AG09309 (cell line): ENCODE data around the gene GNAZ.

Experiments used
- DNase-seq: peaks from one replicate; pipeline ENCODE4 v3.0.0-alpha.2; 2010; ENCODE audit warnings: low read depth
- H3K4me3 ChIP-seq: 2 replicates; pipeline ENCODE4 v1.5.1; 2011; ENCODE audit warnings: mild to moderate bottlenecking, low read depth, low read length, moderate library complexity; ENCODE audit not compliant: control insufficient read depth
- TF ChIP-seq, protein P1 (sequence below): IDR thresholded peaks from 2 replicates; pipeline ENCODE4 v1.5.1; 2011; ENCODE audit warnings: mild to moderate bottlenecking, low read depth, low read length, inconsistent platforms; ENCODE audit not compliant: insufficient read depth, control insufficient read depth; ENCODE audit errors: missing control alignments

Gene GNAZ

DNA sequence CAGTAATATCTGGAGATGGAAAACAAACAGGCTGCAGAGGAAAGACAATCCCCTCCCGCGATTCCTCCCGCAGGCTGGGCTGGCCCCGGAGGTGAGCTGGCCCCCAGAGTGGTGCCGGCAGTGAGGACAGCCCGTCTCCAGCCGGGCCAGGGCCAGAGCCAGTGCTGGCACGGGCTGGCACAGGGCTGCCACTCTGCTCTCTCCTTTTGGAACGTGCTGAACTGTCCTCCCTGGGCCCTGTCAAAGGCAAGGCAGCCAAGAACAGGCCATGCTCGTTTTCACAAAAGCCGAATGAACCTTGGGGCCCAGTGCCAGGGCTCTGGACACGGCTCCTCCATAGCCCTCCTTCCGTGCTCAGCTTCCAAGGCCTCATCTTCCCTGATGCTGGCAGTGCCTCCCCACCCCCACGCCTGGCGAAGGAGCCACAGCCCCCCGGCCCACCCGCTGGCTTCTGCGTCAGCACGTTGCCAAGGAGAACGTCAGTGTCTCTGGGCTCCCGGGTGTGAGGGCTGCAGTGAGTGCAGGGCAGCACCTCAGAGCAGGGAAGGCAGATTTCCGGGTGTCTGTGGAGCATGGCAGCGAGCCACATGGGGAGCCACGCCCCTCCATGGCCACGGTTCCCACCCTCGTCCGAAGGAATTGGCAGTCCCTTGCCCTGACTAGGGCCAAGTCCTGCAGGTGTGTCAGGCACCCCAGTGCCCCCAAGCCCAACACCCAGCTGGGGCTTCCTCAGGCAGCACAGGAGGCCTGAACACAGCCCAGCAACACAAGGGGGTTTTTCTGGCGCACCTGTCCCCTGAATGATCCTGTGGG, 28.6 kb downstream of the GNAZ start:
- TF ChIP-seq, protein P1, sequence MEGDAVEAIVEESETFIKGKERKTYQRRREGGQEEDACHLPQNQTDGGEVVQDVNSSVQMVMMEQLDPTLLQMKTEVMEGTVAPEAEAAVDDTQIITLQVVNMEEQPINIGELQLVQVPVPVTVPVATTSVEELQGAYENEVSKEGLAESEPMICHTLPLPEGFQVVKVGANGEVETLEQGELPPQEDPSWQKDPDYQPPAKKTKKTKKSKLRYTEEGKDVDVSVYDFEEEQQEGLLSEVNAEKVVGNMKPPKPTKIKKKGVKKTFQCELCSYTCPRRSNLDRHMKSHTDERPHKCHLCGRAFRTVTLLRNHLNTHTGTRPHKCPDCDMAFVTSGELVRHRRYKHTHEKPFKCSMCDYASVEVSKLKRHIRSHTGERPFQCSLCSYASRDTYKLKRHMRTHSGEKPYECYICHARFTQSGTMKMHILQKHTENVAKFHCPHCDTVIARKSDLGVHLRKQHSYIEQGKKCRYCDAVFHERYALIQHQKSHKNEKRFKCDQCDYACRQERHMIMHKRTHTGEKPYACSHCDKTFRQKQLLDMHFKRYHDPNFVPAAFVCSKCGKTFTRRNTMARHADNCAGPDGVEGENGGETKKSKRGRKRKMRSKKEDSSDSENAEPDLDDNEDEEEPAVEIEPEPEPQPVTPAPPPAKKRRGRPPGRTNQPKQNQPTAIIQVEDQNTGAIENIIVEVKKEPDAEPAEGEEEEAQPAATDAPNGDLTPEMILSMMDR, result no peak
- DNase-seq, result no peak
- H3K4me3 ChIP-seq, result no peak overlapping the region

GRCh38 chr22:23099531-23099804, 29.1 kb downstream of the GNAZ start:
- H3K4me3 ChIP-seq, result no peak overlapping the region
- TF ChIP-seq, protein P1, result no peak
- DNase-seq, result no peak

DNA sequence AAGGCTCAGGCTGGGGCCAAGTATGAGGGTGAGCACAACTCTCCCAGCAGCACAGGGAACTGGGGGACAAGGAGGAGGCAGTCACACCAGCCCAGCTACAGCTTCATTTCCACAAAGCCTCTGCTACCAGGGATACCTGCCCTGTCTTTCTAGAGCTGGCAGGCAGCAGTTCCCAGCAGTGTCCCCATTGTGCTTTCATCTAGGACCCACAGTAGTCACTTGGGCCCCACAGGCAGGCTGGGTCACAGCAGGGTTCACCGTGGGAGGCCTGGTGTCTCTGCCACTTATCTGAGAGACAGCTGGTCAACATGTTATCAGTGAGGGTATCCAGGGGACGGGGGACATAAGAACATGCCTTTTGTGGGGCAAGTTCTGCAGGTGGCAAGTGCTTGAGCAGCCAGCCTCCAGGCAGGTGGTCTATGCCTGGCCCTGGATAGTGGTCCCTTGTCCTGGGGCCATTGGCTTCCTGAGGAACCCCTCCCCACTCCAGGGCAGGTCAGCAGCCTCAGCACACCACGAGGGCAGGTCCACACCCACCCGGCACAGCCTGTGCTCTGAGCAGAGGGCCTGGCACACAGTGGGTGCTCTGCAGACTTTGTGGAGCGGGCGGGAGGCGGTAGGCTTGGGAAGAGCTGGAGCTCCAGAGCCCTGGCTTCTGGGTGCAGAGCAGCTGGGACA, 29.9 kb downstream of the GNAZ start:
- no peak overlapping the region for H3K4me3 ChIP-seq
- TF ChIP-seq, protein P1, result no peak
- DNase-seq, result no peak

DNA sequence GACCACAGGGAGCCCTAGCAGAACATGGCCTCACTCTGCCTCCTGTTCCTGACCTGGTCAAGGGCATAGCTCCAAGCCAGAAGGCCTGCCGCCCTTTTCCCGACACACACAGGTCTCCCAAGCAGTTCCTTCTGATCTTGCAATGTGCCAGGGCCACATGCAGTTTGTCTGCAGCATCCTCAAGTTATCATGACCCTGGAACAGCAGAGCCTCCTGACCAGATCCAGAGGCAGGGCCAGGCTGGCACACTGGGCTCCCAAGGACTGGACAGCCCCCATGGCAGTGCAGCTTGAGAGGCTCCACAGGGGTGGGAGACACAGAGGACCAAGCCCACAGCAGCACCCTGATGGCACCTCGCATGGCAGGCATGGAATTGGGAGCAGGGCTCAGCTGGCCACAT, 31.2 kb downstream of the GNAZ start:
- H3K4me3 ChIP-seq, result no peak overlapping the region
- no peak for DNase-seq
- TF ChIP-seq, protein P1, result no peak

GRCh38 chr22:23102002-23102655, 31.8 kb downstream of the GNAZ start:
- TF ChIP-seq, protein P1, result no peak
- no peak for DNase-seq
- no peak overlapping the region for H3K4me3 ChIP-seq

GRCh38 chr22:23102776-23103175, 32.5 kb downstream of the GNAZ start:
- TF ChIP-seq, protein P1, result no peak
- no peak for DNase-seq
- no peak overlapping the region for H3K4me3 ChIP-seq
